HepG2 (cell line): ENCODE results near the gene U2AF1L4. TPM values are rescaled to one million over a fixed set of nuclear protein-coding genes. Genes with fewer than 3 reads are reported as not detected.

Experiments used
- ATAC-seq: fragments of 200-7000 bp; cut with Tn5 transposase; 3 replicates; pipeline ENCODE4 v1.9.1; 2020; ENCODE audit warnings: mild to moderate bottlenecking, moderate library complexity
- BruUV-seq: library from RNA; stranded (reverse); fragments of 400-500 nt; replicated peaks from 2 replicates; lab custom pipeline; 2021; lab: Mats Ljungman, UMichigan
- CTCF ChIA-PET: fragments of 300-600 bp; formaldehyde crosslinking; extraction: SDS; loops from one replicate; lab custom pipeline; 2021; ENCODE audit warnings: low total read pairs, inconsistent platforms, low intra/inter-chr PET ratio; lab: Yijun Ruan, JAX
- POLR2A ChIA-PET: fragments of 350-600 bp; sonication (Branson Sonifier 250); formaldehyde crosslinking; loops from one replicate; lab custom pipeline; 2020; ENCODE audit warnings: antibody characterized with exemption, inconsistent platforms; lab: Yijun Ruan, JAX
- DNase-seq: peaks from one replicate; pipeline ENCODE4 v3.0.0-alpha.2; 2015; ENCODE audit warnings: low spot score
- FAIRE-seq: peaks from 3 replicates; lab custom pipeline; 2011; peaks lifted over from hg19 to GRCh38; lab: Jason Lieb, UNC
- H2AFZ ChIP-seq: one replicate; pipeline ENCODE4 v1.6.1; 2011; ENCODE audit warnings: low read length, inconsistent platforms
- H3K27ac ChIP-seq: fragments of 300-600 bp; 3 replicates; pipeline ENCODE4 v1.8.0; 2011; ENCODE audit warnings: mixed run types, mild to moderate bottlenecking, mixed read lengths, low read length, inconsistent platforms; ENCODE audit not compliant: insufficient read depth; ENCODE audit errors: extremely low read length
- H3K27me3 ChIP-seq, 2 experiments: fragments of 200-600 bp in 1 of 2; 2 replicates in 1 of 2; 3 replicates in 1 of 2; pipeline versions ENCODE4 v1.6.0 to v1.8.0; 2011; ENCODE audit warnings: low read length in 2 of 2, mild to moderate bottlenecking in 2 of 2, moderate library complexity in 2 of 2, inconsistent platforms in 1 of 2; ENCODE audit not compliant: insufficient read depth in 2 of 2, control insufficient read depth in 1 of 2
- H3K36me3 ChIP-seq, 2 experiments: fragments of 200-600 bp in 1 of 2; replicated peaks in 1 of 2; 2 replicates in 1 of 2; 3 replicates in 1 of 2; pipeline versions ENCODE4 v1.5.1 to v1.8.0; 2011; ENCODE audit warnings: low read length in 2 of 2, inconsistent platforms in 1 of 2; ENCODE audit not compliant: insufficient read depth in 2 of 2, control insufficient read depth in 1 of 2
- H3K4me1 ChIP-seq: 2 replicates; pipeline ENCODE4 v1.5.1; 2012; ENCODE audit warnings: low read length, inconsistent platforms; ENCODE audit not compliant: insufficient read depth
- H3K4me2 ChIP-seq: 2 replicates; pipeline ENCODE4 v1.6.0; 2011; ENCODE audit warnings: low read depth, low read length, inconsistent platforms
- H3K4me3 ChIP-seq, 3 experiments: fragments of 200-600 bp in 1 of 3; sonication (generic), shearing (Covaris generic) in 1 of 3; replicated peaks in 1 of 3; 2 replicates each; pipeline ENCODE4 v1.5.1; 2011 to 2016; ENCODE audit warnings: low read length in 3 of 3, inconsistent platforms in 2 of 3, low read depth in 2 of 3, mild to moderate bottlenecking in 2 of 3, control low read depth in 1 of 3, mixed read lengths in 1 of 3; ENCODE audit not compliant: insufficient read depth in 1 of 3
- H3K79me2 ChIP-seq: one replicate; pipeline ENCODE4 v1.6.1; 2011; ENCODE audit warnings: low read length, inconsistent platforms; ENCODE audit not compliant: insufficient read depth
- H3K9ac ChIP-seq: 2 replicates; pipeline ENCODE4 v1.6.0; 2011; ENCODE audit warnings: mild to moderate bottlenecking, low read depth, low read length, inconsistent platforms; ENCODE audit not compliant: insufficient read depth
- H3K9me3 ChIP-seq: 2 replicates; pipeline ENCODE4 v1.5.1; 2012; ENCODE audit warnings: mild to moderate bottlenecking, low read length
- H4K20me1 ChIP-seq: 2 replicates; pipeline ENCODE4 v1.6.0; 2011; ENCODE audit warnings: inconsistent platforms, mild to moderate bottlenecking, low read length, moderate library complexity; ENCODE audit not compliant: insufficient read depth
- ADNP ChIP-seq: sonication (generic); formaldehyde crosslinking; IDR thresholded peaks from 2 replicates; pipeline ENCODE4 v1.4.0; 2020; ENCODE audit warnings: missing genetic modification reagents
- AGO2 ChIP-seq: fragments of 200-400 bp; formaldehyde crosslinking; optimal IDR thresholded peaks from 2 replicates; pipeline ENCODE3; 2017; ENCODE audit warnings: mild to moderate bottlenecking, low read depth, low read length, moderate library complexity
- MED8 ChIP-seq: sonication (generic); formaldehyde crosslinking; IDR thresholded peaks from 2 replicates; pipeline ENCODE4 v1.8.1; 2023; ENCODE audit warnings: mild to moderate bottlenecking, missing genetic modification reagents; ENCODE audit not compliant: insufficient replicate concordance
- MTF2 ChIP-seq: sonication (generic); formaldehyde crosslinking; IDR thresholded peaks from 2 replicates; pipeline ENCODE4 v1.5.0; 2020; ENCODE audit warnings: missing genetic modification reagents, borderline replicate concordance
- NR1H2 ChIP-seq: sonication (generic); formaldehyde crosslinking; IDR thresholded peaks from 2 replicates; pipeline ENCODE4 v1.8.1; 2022; ENCODE audit warnings: low read depth, missing genetic modification reagents, borderline replicate concordance
- POLR2A ChIP-seq, 2 experiments: IDR thresholded peaks; 2 replicates each; pipeline ENCODE4 v1.6.1; 2011; ENCODE audit warnings: low read depth in 2 of 2, low read length in 2 of 2, mild to moderate bottlenecking in 1 of 2, moderate library complexity in 1 of 2; ENCODE audit not compliant: insufficient read depth in 1 of 2
- RXRB ChIP-seq: IDR thresholded peaks from 2 replicates; pipeline ENCODE4 v1.6.1; 2016; ENCODE audit warnings: borderline replicate concordance, missing genetic modification reagents, missing compliant biosample characterization
- ZNF230 ChIP-seq: sonication (generic); formaldehyde crosslinking; IDR thresholded peaks from 2 replicates; pipeline ENCODE4 v1.4.0; 2020; ENCODE audit warnings: mild to moderate bottlenecking, missing genetic modification reagents
- ZNF331 ChIP-seq: sonication (generic); formaldehyde crosslinking; IDR thresholded peaks from 2 replicates; pipeline ENCODE4 v1.4.0; 2020; ENCODE audit warnings: missing genetic modification reagents
- ZSCAN30 ChIP-seq: sonication (generic); formaldehyde crosslinking; IDR thresholded peaks from 2 replicates; pipeline ENCODE4 v1.5.0; 2020; ENCODE audit warnings: mild to moderate bottlenecking, missing genetic modification reagents
- WGBS: methylation state at CpG from one replicate; pipeline ENCODE4 v1.1.6; 2017; ENCODE audit warnings: low lambda C conversion rate; 5-methylcytosine and 5-hydroxymethylcytosine counted together
- in situ Hi-C: cut with HindIII; loops from 2 replicates; pipeline ENCODE4 v1.10.0; 2017; ENCODE audit warnings: low pct_unique_long_range_greater_than_20kb; ENCODE audit not compliant: extremely low pct_ligation_motif_present
- intact Hi-C: fragments of 100-400 bp; cut with micrococcal nuclease; formaldehyde crosslinking; loops from one replicate; pipeline ENCODE4 v1.10.0; 2022; ENCODE audit not compliant: unreplicated experiment
- polyA plus RNA-seq, 8 experiments: library from polyadenylated mRNA; depleted of rRNA in 3 of 8; stranded (reverse) in 7 of 8; unstranded in 1 of 8; fragments of >200 nt; fragmentation: Illumina TruSeq in 4 of 8; extraction: Trizol in 4 of 8; gene quantifications; 2 replicates each; pipeline versions ENCODE4 v1.2.1 to v1.2.3, GENCODE V29; 2011 to 2016; ENCODE audit warnings: low read depth in 4 of 8, missing spikeins in 1 of 8, mixed read lengths in 1 of 8; ENCODE audit not compliant: insufficient read depth in 1 of 8
- total RNA-seq, 5 experiments: library from RNA; depleted of rRNA; stranded (reverse); fragments of >200 nt; fragmentation: Illumina TruSeq; extraction: Trizol; gene quantifications; 2 replicates each; pipeline ENCODE4 v1.2.3, GENCODE V29; 2016; ENCODE audit warnings: low read depth in 1 of 5
- TF ChIP-seq, protein P1 (sequence below): IDR thresholded peaks from 2 replicates; pipeline ENCODE4 v1.6.1; 2016; ENCODE audit warnings: mild to moderate bottlenecking

The U2AF1L4 gene
- total and polyA plus RNA-seq, 2 of the 13 experiments (the other 11 are each of a cell fraction or from before 2014, with no cell fraction given), result 7.9 to 15.4 TPM

- CTCF ChIA-PET, result no interaction called here
- BruUV-seq, result no TSS peak
- ATAC-seq (no peak), DNase-seq (no peak)
- H3K9me3 ChIP-seq, result no peaks in the 10 kb centered on the region
- in situ Hi-C loops (no loop called here), intact Hi-C loops (no loop called here)
- H3K27ac ChIP-seq, result no peak overlapping the region
- no peaks in the 10 kb centered on the region for H3K27me3 ChIP-seq
- no peak for TF ChIP-seq ZSCAN30 (CRISPR knock-in tag)
- TF ChIP-seq, protein P1, sequence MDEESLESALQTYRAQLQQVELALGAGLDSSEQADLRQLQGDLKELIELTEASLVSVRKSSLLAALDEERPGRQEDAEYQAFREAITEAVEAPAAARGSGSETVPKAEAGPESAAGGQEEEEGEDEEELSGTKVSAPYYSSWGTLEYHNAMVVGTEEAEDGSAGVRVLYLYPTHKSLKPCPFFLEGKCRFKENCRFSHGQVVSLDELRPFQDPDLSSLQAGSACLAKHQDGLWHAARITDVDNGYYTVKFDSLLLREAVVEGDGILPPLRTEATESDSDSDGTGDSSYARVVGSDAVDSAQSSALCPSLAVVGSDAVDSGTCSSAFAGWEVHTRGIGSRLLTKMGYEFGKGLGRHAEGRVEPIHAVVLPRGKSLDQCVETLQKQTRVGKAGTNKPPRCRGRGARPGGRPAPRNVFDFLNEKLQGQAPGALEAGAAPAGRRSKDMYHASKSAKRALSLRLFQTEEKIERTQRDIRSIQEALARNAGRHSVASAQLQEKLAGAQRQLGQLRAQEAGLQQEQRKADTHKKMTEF, result no peak
- no peak for TF ChIP-seq RXRB (CRISPR knock-in tag)
- no peak for TF ChIP-seq MTF2 (CRISPR knock-in tag)
- no peak for TF ChIP-seq NR1H2 (CRISPR knock-in tag)
- TF ChIP-seq, all 625 proteins: peak for 0
- peaks cover 5% of the 10 kb centered on the region for H4K20me1 ChIP-seq
- no peak overlapping the region for H3K9ac ChIP-seq
- H3K36me3 ChIP-seq, result peaks cover 54 to 79% of the 10 kb centered on the region in 2 experiments
- H2AFZ ChIP-seq, result no peak overlapping the region
- POLR2A ChIA-PET, result interaction anchor here (1.1 to 1.6 kb wide), 2 partner anchors 14 to 17 kb away, joined by 3 to 5 read pairs; no protein-coding TSS in a partner anchor
- no peak for FAIRE-seq
- WGBS, result 97% methylated on average over 14 of the region's 24 CpGs
- peaks cover 16% of the 10 kb centered on the region for H3K79me2 ChIP-seq
- H3K4me3 ChIP-seq, result no peak overlapping the region
- no peak overlapping the region for H3K4me2 ChIP-seq
- peaks cover 10% of the 10 kb centered on the region for H3K4me1 ChIP-seq
Measured at GRCh38 chr19:35723671-35724070, 21.5 kb downstream of the U2AF1L4 start.

- Histone ChIP-seq H2AFZ (no peak overlapping the region), H3K9ac (no peak overlapping the region), H3K4me2 (no peak overlapping the region), H3K4me3 (no peak overlapping the region), H3K27ac (no peak overlapping the region), H3K9me3 (no peaks in the 10 kb centered on the region), H3K79me2 (peaks cover 21% of the 10 kb centered on the region), H4K20me1 (peaks cover 8% of the 10 kb centered on the region), H3K36me3 (peaks cover 48 to 72% of the 10 kb centered on the region in 2 experiments), H3K4me1 (peaks cover 10% of the 10 kb centered on the region), H3K27me3 (no peaks in the 10 kb centered on the region)
- TF ChIP-seq MED8 (no peak), ZNF331 (CRISPR knock-in tag) (no peak), ZNF230 (no peak), ADNP (CRISPR knock-in tag) (no peak), AGO2 (peak; percentile 42), POLR2A (IDR thresholded peaks at IDR 0.05; ENCODE audit: insufficient read depth in 1 of 2, low read depth in 2 of 2, low read length in 2 of 2) (0 out of 4 replicates have a peak, but pooled peaks of 1 of the 2 experiments have one; percentile 16)
- in situ Hi-C loops (no loop called here), intact Hi-C loops (no loop called here)
- CTCF ChIA-PET, result no interaction called here
- POLR2A ChIA-PET, result interaction anchor here (1.1 kb wide), 1 partner anchor 15 kb away, joined by 3 read pairs; no protein-coding TSS in a partner anchor
- 96% methylated on average over 11 of the region's 16 CpGs for WGBS
- no peak for ATAC-seq
- FAIRE-seq, result no peak
- no TSS peak for BruUV-seq
- no peak for DNase-seq
Measured at GRCh38 chr19:35722897-35723296, 22.3 kb downstream of the U2AF1L4 start.
